Ectodermal cell (in vitro differentiated cells): ENCODE data around the gene GTPBP8. TPM values are rescaled to one million over a fixed set of nuclear protein-coding genes. Genes with fewer than 3 reads are reported as not detected.
A peak's percentile ranks its signal among the peaks of the same experiment; 100 is the strongest.

Experiments
- H3K27ac ChIP-seq: 2 replicates; pipeline ENCODE4 v1.7.0; 2013; ENCODE audit warnings: mild to moderate bottlenecking, low read depth, low read length; ENCODE audit not compliant: insufficient read depth, poor library complexity, severe bottlenecking
- H3K27me3 ChIP-seq: 2 replicates; pipeline ENCODE4 v1.7.0; 2013; ENCODE audit warnings: mild to moderate bottlenecking, low read length; ENCODE audit not compliant: insufficient read depth, control insufficient read depth, poor library complexity, severe bottlenecking
- H3K36me3 ChIP-seq: one replicate; pipeline ENCODE4 v1.7.0; 2013; ENCODE audit warnings: low read length; ENCODE audit not compliant: control insufficient read depth, insufficient read depth
- H3K4me1 ChIP-seq: one replicate; pipeline ENCODE4 v1.7.0; 2013; ENCODE audit warnings: low read length; ENCODE audit not compliant: control insufficient read depth, insufficient read depth
- H3K4me3 ChIP-seq: 2 replicates; pipeline ENCODE4 v1.7.0; 2013; ENCODE audit warnings: low read depth, low read length, control low read depth; ENCODE audit not compliant: insufficient read depth
- H3K9me3 ChIP-seq: 2 replicates; pipeline ENCODE4 v1.7.0; 2013; ENCODE audit warnings: mild to moderate bottlenecking, low read length, moderate library complexity; ENCODE audit not compliant: control insufficient read depth
- WGBS, 2 experiments: methylation state at CpG; one replicate each; pipeline ENCODE4 v1.1.7; 2013; ENCODE audit warnings: missing lambda C conversion rate in 2 of 2; 5-methylcytosine and 5-hydroxymethylcytosine counted together
- polyA plus RNA-seq, 4 experiments: library from polyadenylated mRNA; stranded (reverse); fragments of 50-300 nt; gene quantifications; one replicate each; pipeline ENCODE4 v1.2.3, GENCODE V29; 2013

The GTPBP8 gene
- polyA plus RNA-seq (2013, experiment 1 of 4): 31.2 TPM
- polyA plus RNA-seq (2013, experiment 2 of 4): 31.4 TPM
- polyA plus RNA-seq (2013, experiment 3 of 4): 31.3 TPM
- polyA plus RNA-seq (2013, experiment 4 of 4): 29.5 TPM

DNA sequence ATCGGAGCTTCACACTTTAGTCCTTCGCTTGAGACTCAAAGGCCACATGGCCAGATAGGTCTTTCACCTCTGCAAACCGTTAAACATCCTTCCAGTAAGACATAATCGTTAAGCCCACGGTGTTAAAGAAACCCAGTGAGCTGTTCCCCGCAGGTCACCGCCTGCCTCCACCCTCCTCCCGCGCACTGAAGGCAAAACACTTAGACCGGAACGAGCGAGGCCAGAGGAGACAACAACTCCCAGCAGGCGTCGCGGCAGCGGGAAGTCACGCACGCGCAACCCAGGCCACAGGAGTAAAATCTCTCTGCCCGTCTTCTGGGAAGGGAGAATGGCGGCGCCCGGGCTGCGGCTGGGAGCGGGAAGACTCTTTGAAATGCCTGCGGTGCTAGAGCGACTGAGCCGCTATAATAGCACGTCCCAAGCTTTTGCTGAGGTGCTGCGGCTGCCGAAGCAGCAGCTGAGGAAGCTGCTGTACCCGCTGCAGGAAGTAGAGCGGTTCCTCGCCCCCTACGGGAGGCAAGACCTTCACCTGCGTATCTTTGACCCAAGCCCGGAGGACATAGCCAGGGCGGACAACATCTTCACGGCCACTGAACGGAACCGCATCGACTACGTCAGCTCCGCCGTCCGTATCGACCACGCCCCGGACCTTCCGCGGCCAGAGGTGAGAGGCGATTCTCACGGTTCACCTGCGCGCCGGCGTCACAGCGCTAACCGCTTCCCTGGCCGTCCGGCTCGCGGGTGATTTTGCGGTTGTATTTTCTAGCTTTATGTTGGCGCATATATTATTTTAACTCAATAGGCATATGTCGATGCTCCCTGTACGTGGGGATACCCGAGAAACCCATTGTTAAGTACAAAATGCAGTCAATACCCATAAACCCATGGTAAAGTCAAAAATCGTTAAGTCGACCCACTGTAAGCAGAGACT lies at the start of gene GTPBP8:
TSS of gene GTPBP8 (plus strand) at position 313 of the 931 bp plus-strand sequence. CDS start at position 329, 16 bp downstream.
- H3K36me3 ChIP-seq: no peaks in the 10 kb centered on the region
- H3K4me3 ChIP-seq: peak within 1 kb of the TSS; percentile 86
- H3K27ac ChIP-seq: peak within 1 kb of the TSS; percentile 98
- 2 to 3% methylated on average over 68 to 70 of the region's 70 CpGs for WGBS, 2 experiments
- no peaks in the 10 kb centered on the region for H3K27me3 ChIP-seq
- no peaks in the 10 kb centered on the region for H3K9me3 ChIP-seq
- H3K4me1 ChIP-seq: peaks cover 9% of the 10 kb centered on the region

DNA sequence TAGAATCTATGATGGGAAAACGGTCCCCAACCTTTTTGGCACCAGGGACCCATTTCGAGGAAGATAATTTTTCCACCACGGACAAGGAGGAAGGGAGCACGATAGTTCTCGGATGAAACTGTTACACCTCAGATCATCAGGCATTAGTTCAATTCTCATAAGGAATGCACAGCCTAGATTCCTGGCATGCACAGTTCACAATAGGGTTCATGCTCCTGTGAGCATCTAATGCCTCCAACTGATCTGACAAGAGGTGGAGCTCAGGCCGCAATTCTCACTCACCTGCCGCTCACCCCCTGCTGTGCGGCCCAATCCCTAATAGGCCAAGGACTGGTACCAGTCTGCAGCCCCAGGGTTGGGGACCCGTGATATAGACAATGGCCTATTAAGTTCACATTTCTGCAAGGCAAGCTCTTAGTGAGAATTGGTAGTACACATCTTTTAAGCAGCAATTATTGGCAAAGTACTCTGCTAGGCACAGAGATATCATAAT lies 42.4 kb upstream of the GTPBP8 start:
- Histone ChIP-seq H3K4me1 (no peaks in the 10 kb centered on the region), H3K4me3 (no peak overlapping the region), H3K27ac (no peak overlapping the region), H3K36me3 (no peaks in the 10 kb centered on the region), H3K27me3 (no peaks in the 10 kb centered on the region), H3K9me3 (no peaks in the 10 kb centered on the region)
- WGBS, 2 experiments: 86 to 89% methylated on average over 9 of the region's 9 CpGs

DNA sequence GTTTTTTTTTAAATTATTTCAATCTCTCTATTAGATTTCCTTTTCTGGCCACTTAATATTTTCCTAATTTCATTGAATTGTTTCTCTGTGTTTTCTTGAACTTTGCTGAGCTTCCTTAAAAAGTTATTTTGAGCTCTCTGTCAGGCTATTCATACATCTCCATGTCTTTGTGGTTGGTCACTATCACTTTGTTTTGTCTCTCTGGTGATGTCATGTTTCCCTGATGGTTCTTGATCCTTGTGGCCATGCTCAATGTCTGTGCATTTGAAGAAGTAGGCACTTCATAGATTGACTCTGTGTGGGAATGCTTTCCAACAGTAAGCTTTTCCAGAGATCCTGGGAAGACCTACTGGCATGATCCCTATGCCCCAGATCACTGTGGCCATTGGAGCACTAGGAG lies 34.4 kb upstream of the GTPBP8 start:
- H3K4me3 ChIP-seq: no peak overlapping the region
- H3K27ac ChIP-seq: no peak overlapping the region
- no peaks in the 10 kb centered on the region for H3K4me1 ChIP-seq
- no peaks in the 10 kb centered on the region for H3K9me3 ChIP-seq
- no peaks in the 10 kb centered on the region for H3K36me3 ChIP-seq
- H3K27me3 ChIP-seq: no peaks in the 10 kb centered on the region

DNA sequence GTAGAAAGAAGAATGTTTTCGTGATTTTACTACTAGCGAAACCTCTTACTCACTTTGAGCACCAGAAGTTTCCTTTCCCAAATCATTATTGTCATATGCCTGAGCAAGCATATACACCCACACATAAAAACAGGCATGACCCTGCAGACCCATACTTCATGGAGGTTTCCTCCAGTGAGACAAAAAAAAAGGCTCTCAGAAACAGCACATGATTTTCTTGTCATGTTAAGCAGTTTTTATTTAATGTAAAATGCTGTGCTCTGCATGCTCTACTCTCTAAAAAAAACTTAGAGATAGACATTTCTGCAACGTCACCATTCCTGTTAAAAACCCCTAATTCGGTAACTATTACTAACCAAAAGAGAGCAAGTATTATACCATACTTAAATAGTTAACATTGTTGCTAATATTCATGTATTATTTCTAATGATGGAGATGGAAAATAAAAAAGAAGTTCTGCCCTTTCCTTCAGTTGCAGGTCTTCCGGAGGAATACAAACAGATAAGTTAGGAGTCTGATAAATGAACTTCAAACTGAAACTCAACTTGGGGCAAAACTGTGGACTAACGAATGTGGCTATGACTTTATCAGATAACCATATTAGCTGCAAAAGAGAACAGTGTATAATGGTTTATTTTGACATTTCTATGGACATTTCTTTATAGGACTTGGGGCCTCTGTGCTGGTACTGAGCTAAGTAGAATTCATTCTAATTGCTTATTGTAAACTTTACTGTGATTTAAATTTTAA lies 31.8 kb upstream of the GTPBP8 start:
- Histone ChIP-seq H3K4me3 (no peak overlapping the region), H3K27ac (no peak overlapping the region), H3K27me3 (no peaks in the 10 kb centered on the region), H3K9me3 (no peaks in the 10 kb centered on the region), H3K4me1 (no peaks in the 10 kb centered on the region), H3K36me3 (no peaks in the 10 kb centered on the region)
- WGBS, 2 experiments: 91 to 95% methylated on average over 6 of the region's 6 CpGs

DNA sequence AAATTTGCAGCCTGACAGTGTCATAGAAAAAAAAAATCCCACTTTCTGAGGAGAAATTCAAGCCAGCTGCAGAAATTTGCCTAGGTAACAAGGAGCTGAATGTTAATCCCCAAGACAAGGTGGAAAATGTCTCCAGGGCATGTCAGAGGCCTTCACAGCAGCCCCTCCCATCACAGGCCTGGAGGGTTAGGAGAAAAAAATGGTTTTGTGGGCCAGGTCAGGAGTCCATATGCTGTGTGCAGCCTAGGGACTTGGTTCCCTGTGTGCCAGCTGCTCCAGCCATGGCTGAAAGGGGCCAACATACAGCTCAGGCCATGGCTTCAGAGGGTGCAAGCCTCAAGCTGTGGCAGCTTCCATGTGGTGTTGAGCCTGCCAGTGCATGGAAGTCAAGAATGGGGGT lies 27.1 kb upstream of the GTPBP8 start:
- H3K36me3 ChIP-seq: no peaks in the 10 kb centered on the region
- no peak overlapping the region for H3K27ac ChIP-seq
- H3K27me3 ChIP-seq: no peaks in the 10 kb centered on the region
- no peak overlapping the region for H3K4me3 ChIP-seq
- no peaks in the 10 kb centered on the region for H3K4me1 ChIP-seq
- no peaks in the 10 kb centered on the region for H3K9me3 ChIP-seq

DNA sequence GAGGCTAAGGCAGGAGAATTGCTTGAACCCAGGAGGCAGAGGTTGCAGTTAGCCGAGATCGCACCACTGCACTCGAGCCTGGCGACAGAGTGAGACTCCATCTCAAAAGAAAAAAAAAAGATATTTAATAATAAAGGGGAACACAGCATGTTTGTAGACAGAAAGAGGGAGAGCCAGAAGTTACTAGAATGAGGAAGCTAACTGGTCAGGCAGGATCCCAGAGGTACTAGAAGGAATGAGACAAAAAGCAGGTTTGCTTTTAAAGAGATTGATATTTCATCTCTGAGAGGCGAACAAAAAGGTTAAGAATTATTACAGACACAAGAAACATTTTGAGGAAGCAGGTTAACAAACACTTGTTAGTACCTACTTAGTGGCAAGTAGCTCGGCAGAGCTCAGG lies 25.1 kb upstream of the GTPBP8 start:
- Histone ChIP-seq H3K4me3 (no peak overlapping the region), H3K36me3 (no peaks in the 10 kb centered on the region), H3K9me3 (no peaks in the 10 kb centered on the region), H3K4me1 (no peaks in the 10 kb centered on the region), H3K27me3 (no peaks in the 10 kb centered on the region), H3K27ac (no peak overlapping the region)
- 93 to 96% methylated on average over 5 to 6 of the region's 6 CpGs for WGBS, 2 experiments

DNA sequence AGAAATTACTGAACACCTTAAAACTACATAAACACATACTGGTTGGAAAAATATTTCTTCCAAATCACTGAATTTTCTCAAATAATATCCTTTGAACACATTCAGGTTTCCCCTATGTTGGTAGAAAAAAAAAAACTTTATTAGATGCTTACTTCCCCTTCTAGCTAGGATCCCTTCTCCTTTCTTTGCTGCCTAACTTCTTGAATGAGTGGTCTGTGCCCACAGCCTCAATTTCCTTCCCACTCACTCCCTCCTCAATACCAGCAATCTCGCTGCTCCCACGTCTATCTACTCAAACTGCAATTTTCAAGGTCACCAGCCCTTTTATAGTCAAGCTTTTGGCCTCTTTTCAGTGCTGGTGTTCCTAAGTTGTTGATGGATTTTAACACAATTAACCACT lies 24.2 kb upstream of the GTPBP8 start:
- no peaks in the 10 kb centered on the region for H3K27me3 ChIP-seq
- H3K4me3 ChIP-seq: no peak overlapping the region
- WGBS, 2 experiments: 89 to 93% methylated on average over 2 of the region's 2 CpGs
- no peaks in the 10 kb centered on the region for H3K36me3 ChIP-seq
- H3K4me1 ChIP-seq: no peaks in the 10 kb centered on the region
- no peak overlapping the region for H3K27ac ChIP-seq
- H3K9me3 ChIP-seq: no peaks in the 10 kb centered on the region

DNA sequence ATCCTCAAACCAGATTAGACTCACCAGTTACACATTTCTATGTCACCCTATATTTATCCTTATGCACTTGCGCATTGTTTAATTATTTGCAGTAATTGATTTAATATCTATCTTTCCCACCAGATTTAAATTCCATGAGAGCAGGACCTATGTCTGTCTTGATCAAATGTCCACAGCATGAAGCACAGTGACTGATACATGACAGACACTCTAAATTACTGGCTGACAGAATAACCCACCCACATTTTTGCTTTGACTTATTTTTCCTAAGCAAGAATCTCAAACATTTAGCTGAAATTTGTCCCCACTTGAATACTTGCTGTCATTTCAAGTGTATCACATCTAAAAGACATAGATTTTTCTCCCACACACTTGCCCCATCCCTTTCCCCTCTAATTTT lies 23.4 kb upstream of the GTPBP8 start:
- Histone ChIP-seq H3K27ac (no peak overlapping the region), H3K4me1 (no peaks in the 10 kb centered on the region), H3K9me3 (no peaks in the 10 kb centered on the region), H3K36me3 (no peaks in the 10 kb centered on the region), H3K27me3 (no peaks in the 10 kb centered on the region), H3K4me3 (no peak overlapping the region)
- 88 to 89% methylated on average over 1 of the region's 1 CpG for WGBS, 2 experiments

DNA sequence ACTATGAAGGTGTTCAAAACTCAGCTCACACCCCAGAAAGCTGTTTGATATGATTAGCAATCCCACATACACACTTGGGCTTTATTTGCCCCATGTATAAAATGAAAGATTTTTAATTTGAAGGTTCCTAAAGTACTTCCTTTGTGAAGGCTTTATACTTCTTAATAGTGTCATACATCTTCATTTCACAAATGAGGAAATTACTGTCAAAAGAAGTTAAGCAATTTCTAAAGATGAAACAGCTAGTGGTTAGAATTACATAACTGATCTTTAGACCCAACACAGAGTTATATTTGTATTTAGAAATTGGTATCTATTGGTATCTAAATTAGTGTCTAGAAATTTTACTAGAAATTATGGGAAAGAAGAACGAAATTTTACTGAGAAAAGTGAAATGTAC lies 23.0 kb upstream of the GTPBP8 start:
- Histone ChIP-seq H3K4me1 (no peaks in the 10 kb centered on the region), H3K27me3 (no peaks in the 10 kb centered on the region), H3K9me3 (no peaks in the 10 kb centered on the region), H3K27ac (no peak overlapping the region), H3K4me3 (no peak overlapping the region), H3K36me3 (no peaks in the 10 kb centered on the region)
- 75 to 100% methylated on average over 1 of the region's 1 CpG for WGBS, 2 experiments

DNA sequence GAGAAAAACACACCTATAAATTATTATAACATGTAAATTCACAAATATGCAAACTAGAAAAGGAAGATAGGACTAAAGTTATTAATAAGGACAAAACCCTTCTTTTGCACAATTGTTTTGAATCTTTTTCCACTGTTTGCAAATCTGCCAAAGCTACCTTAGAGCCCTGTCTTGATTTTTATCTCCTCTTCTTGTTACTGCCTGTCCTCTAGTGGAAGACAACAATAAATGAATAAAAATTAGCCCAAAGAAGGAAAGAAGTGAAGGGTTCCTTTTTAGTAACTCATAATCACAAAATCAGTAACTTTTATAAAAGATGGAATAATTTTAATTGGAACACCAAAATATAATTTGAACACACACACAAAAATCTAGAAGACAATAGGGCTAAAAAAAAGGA lies 18.6 kb upstream of the GTPBP8 start:
- Histone ChIP-seq H3K27ac (no peak overlapping the region), H3K9me3 (no peaks in the 10 kb centered on the region), H3K36me3 (no peaks in the 10 kb centered on the region), H3K4me1 (no peaks in the 10 kb centered on the region), H3K4me3 (no peak overlapping the region), H3K27me3 (no peaks in the 10 kb centered on the region)
